G401.6 (cell line): ENCODE measurements around the gene USP9Y.

Experiments used
- FAIRE-seq: peaks from 2 replicates; lab custom pipeline; 2012; peaks lifted over from hg19 to GRCh38; lab: Jason Lieb, UNC

Gene USP9Y

GRCh38 chrY:12793999-12794398, 93.0 kb downstream of the USP9Y start:
- FAIRE-seq: no peak

GRCh38 chrY:12808046-12808445, 107.0 kb downstream of the USP9Y start:
- no peak for FAIRE-seq

- peak; percentile 77 for FAIRE-seq
Observed at GRCh38 chrY:12809034-12809433, 108.0 kb downstream of the USP9Y start.

- no peak for FAIRE-seq
Observed at GRCh38 chrY:12823408-12823807, 122.4 kb downstream of the USP9Y start.

- no peak for FAIRE-seq
Observed at GRCh38 chrY:12826791-12827190, 125.8 kb downstream of the USP9Y start.

GRCh38 chrY:12833284-12833683, 132.3 kb downstream of the USP9Y start:
- FAIRE-seq: no peak

GRCh38 chrY:12837550-12837949, 136.5 kb downstream of the USP9Y start:
- no peak for FAIRE-seq

GRCh38 chrY:12841368-12841767, 140.3 kb downstream of the USP9Y start:
- no peak for FAIRE-seq

GRCh38 chrY:12846793-12847192, 145.8 kb downstream of the USP9Y start:
- no peak for FAIRE-seq

GRCh38 chrY:12855791-12856275, 154.8 kb downstream of the USP9Y start:
- FAIRE-seq: no peak

GRCh38 chrY:12867960-12868359, 166.9 kb downstream of the USP9Y start:
- no peak for FAIRE-seq

- no peak for FAIRE-seq
Observed at GRCh38 chrY:12896973-12897372, 195.9 kb downstream of the USP9Y start.

GRCh38 chrY:12898604-12899003, 197.6 kb downstream of the USP9Y start:
- FAIRE-seq: no peak

GRCh38 chrY:12904618-12905516, 203.8 kb downstream of the USP9Y start, which contains the start of gene DDX3Y:
TSS of gene DDX3Y (plus strand) at chrY:12904868. CDS start at chrY:12904937, 69 bp downstream.
- peak; percentile 97 for FAIRE-seq

GRCh38 chrY:12905517-12905872, 204.5 kb downstream of the USP9Y start:
- no peak for FAIRE-seq

GRCh38 chrY:12905895-12906294, 204.9 kb downstream of the USP9Y start:
- no peak for FAIRE-seq
